Stomach (tissue), 4 donors: ENCODE measurements around the gene UBXN4.

Experiments
- EP300 ChIP-seq: sonication (generic); formaldehyde crosslinking; IDR thresholded peaks from one replicate; pipeline ENCODE4 v1.6.1; 2017; ENCODE audit warnings: antibody characterized with exemption
- POLR2A ChIP-seq, 4 donors: fragments of 450-650 bp; IDR thresholded peaks; one replicate each; pipeline ENCODE4 v1.6.1; 2016; ENCODE audit warnings: antibody characterized with exemption in 4 of 4, control low read depth in 2 of 4, mild to moderate bottlenecking in 1 of 4, moderate library complexity in 1 of 4
- POLR2AphosphoS5 ChIP-seq, 3 donors: sonication (generic); formaldehyde crosslinking; IDR thresholded peaks; one replicate each; pipeline ENCODE4 v1.6.1; 2016; ENCODE audit warnings: antibody characterized with exemption in 3 of 3
- TF ChIP-seq, protein P1 (sequence below), 7 experiments: fragments of 450-650 bp in 4 of 7; fragments of 200-600 bp in 3 of 7; sonication (generic) in 3 of 7; IDR thresholded peaks; one replicate each; pipeline ENCODE4 v1.5.1; 2016 to 2019; ENCODE audit warnings: antibody characterized with exemption in 7 of 7, control low read depth in 2 of 7, mild to moderate bottlenecking in 1 of 7

DNA sequence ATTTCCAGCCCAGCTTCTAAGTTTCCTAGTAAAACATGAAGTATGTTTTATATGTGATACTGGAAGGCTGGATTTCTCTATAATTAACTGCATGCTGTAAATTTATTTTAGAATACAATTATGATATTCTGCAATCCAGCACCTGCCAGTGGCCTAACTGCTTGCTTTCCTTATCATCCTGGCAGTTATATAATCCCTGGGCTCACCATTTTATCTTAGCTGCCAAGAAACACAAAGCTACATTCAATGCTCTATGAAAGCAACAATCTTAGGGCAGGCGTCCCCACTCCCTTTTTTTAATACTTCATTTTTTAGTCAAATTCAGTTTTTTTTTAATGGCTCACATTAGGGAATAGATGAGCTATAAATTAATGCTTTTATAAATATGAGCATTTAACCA is 38.4 kb upstream of the UBXN4 start:
- TF ChIP-seq, protein P1, sequence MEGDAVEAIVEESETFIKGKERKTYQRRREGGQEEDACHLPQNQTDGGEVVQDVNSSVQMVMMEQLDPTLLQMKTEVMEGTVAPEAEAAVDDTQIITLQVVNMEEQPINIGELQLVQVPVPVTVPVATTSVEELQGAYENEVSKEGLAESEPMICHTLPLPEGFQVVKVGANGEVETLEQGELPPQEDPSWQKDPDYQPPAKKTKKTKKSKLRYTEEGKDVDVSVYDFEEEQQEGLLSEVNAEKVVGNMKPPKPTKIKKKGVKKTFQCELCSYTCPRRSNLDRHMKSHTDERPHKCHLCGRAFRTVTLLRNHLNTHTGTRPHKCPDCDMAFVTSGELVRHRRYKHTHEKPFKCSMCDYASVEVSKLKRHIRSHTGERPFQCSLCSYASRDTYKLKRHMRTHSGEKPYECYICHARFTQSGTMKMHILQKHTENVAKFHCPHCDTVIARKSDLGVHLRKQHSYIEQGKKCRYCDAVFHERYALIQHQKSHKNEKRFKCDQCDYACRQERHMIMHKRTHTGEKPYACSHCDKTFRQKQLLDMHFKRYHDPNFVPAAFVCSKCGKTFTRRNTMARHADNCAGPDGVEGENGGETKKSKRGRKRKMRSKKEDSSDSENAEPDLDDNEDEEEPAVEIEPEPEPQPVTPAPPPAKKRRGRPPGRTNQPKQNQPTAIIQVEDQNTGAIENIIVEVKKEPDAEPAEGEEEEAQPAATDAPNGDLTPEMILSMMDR (IDR thresholded peaks at IDR 0.05) = no peak
- no peak for TF ChIP-seq POLR2AphosphoS5 (IDR thresholded peaks at IDR 0.05)
- no peak for TF ChIP-seq POLR2A (IDR thresholded peaks at IDR 0.05)
- no peak for TF ChIP-seq EP300
